HFFc6 (cell line): ENCODE measurements around the gene EFNA1. TPM values are rescaled to one million over a fixed set of nuclear protein-coding genes. Genes with fewer than 3 reads are reported as not detected.

Experiments used
- DNase-seq: peaks from one replicate; pipeline ENCODE4 v3.0.0-alpha.2; 2018
- H3K27ac Mint-ChIP-seq: 2 replicates; pipeline ENCODE4 v1.8.0; 2020; ENCODE audit warnings: mild to moderate bottlenecking, mixed read lengths
- H3K27me3 Mint-ChIP-seq: 2 replicates; pipeline ENCODE4 v1.8.0; 2021; ENCODE audit warnings: mild to moderate bottlenecking, moderate library complexity, mixed read lengths; ENCODE audit not compliant: insufficient read depth
- H3K36me3 Mint-ChIP-seq: 2 replicates; pipeline ENCODE4 v1.8.0; 2021; ENCODE audit warnings: low read depth, mixed read lengths
- H3K4me1 Mint-ChIP-seq: 2 replicates; pipeline ENCODE4 v1.8.0; 2020; ENCODE audit warnings: low read depth, mixed read lengths
- H3K4me3 Mint-ChIP-seq: 2 replicates; pipeline ENCODE4 v1.8.0; 2020; ENCODE audit warnings: mild to moderate bottlenecking, moderate library complexity, mixed read lengths
- H3K9me3 Mint-ChIP-seq: 2 replicates; pipeline ENCODE4 v1.8.0; 2020; ENCODE audit warnings: mild to moderate bottlenecking, mixed read lengths
- CTCF ChIP-seq: fragments of 200-600 bp; sonication (generic); IDR thresholded peaks from 2 replicates; pipeline ENCODE4 v1.5.0; 2021; ENCODE audit warnings: antibody characterized with exemption, mild to moderate bottlenecking
- total RNA-seq, 6 experiments: library from RNA; stranded (reverse); fragmentation: NEBNext Ultra II Directional; extraction: Animal tissue kit (Norgen Biotek cat#: 25700); gene quantifications; 2 replicates in 1 of 6; 3 replicates in 5 of 6; pipeline ENCODE4 v1.2.3, GENCODE V29; 2021

Gene EFNA1
- total RNA-seq, 6 experiments from 2014 or later = 0.19 TPM; not detected in 5

GRCh38 chr1:155177192-155177917 lies 49.7 kb downstream of the EFNA1 start:
- Mint-ChIP-seq H3K9me3 (no peaks in the 10 kb centered on the region), H3K36me3 (peaks cover 5% of the 10 kb centered on the region; the same call in 1 of the 2 replicates), H3K4me3 (no peak overlapping the region), H3K4me1 (peaks cover 25% of the 10 kb centered on the region), H3K27ac (no peak overlapping the region), H3K27me3 (peaks cover 1% of the 10 kb centered on the region; the same call in 1 of the 2 replicates)
- no peak for TF ChIP-seq CTCF
- no peak for DNase-seq

- DNase-seq = no peak
- Mint-ChIP-seq H3K4me1 (peaks cover 25% of the 10 kb centered on the region), H3K36me3 (peaks cover 4% of the 10 kb centered on the region; the same call in 1 of the 2 replicates), H3K27ac (no peak overlapping the region), H3K4me3 (no peak overlapping the region), H3K9me3 (no peaks in the 10 kb centered on the region), H3K27me3 (no peaks in the 10 kb centered on the region; the same call in 1 of the 2 replicates)
- TF ChIP-seq CTCF = no peak
Measured at GRCh38 chr1:155177918-155178281, 50.2 kb downstream of the EFNA1 start.

DNA sequence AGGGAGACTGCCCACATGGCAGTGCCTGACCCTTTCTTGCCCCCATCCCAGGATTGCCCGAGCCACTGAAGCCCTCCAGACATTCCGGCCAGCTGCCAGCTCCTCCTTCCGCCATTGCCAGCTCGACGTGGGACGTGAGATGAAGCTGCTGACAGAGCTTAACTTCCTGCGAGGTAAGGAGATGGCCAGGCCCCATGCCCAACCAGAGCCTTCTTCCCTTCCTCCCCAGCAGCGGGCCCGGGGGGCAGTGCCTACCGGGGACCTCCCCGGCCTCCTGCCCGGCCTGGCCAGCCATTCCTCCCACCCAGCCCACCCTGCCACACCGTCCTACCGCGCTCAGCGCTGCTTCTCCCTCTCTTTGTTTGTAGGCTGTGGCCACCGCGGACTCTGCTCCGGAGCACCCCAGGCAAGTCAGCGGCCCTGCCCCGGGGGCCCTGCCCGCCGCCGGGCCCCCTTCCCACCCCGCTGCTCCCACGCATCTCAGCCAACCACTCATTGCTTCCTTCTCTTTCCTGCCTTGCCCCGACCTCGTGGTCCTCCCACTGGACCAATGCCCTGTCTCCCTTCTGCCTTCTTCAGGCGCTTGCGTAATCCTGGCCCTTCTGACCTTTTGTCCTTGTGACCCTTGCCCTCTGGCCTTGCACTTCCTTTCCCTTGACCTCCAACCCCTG lies 50.9 kb downstream of the EFNA1 start:
- no peaks in the 10 kb centered on the region; the same call in 1 of the 2 replicates for H3K27me3 Mint-ChIP-seq
- H3K27ac Mint-ChIP-seq = no peak overlapping the region
- peaks cover 4% of the 10 kb centered on the region; the same call in 1 of the 2 replicates for H3K36me3 Mint-ChIP-seq
- no peaks in the 10 kb centered on the region for H3K9me3 Mint-ChIP-seq
- no peak overlapping the region for H3K4me3 Mint-ChIP-seq
- no peak for DNase-seq
- peaks cover 20% of the 10 kb centered on the region for H3K4me1 Mint-ChIP-seq
- no peak for TF ChIP-seq CTCF

DNA sequence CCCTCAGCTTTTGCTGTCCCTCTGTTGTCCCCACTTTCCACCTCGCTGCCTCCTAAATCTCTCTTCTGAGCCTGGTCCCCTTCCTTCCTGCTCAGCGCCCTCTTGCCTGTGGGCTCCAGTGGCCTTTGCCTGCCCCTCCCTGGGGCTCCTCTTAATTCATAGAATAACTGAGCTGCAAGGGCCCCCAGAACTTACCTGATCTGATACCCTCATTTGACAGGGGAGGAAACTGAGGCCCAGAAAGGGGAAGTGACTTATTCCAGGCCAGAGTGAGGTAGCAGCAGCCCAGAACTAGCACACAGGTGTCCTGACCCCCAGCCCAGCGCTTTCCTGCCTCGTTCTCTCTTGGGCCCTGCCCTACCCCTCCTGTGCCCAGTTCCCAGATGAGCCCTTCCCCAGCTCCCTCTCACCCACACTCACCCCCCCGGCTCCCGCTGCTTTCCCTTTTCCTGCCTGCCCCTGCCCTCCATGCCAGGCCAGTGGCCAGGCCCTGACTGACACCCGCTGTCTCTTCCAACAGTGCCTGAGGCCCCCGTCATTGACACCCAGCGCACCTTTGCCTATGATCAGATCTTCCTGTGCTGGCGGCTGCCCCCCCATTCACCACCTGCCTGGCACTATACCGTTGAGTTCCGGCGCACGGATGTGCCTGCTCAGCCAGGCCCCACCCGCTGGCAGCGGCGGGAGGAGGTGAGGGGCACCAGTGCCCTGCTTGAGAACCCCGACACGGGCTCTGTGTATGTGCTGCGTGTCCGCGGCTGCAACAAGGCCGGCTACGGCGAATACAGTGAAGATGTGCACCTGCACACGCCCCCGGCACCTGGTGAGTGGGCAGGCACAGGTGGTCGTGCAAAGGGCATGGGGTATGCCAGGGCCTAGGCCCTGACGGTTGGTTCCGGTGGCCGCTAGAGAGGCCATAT lies 51.7 kb downstream of the EFNA1 start:
- H3K27ac Mint-ChIP-seq = no peak overlapping the region
- peaks cover 4% of the 10 kb centered on the region; the same call in 1 of the 2 replicates for H3K36me3 Mint-ChIP-seq
- H3K4me1 Mint-ChIP-seq = peaks cover 14% of the 10 kb centered on the region
- H3K27me3 Mint-ChIP-seq = no peaks in the 10 kb centered on the region; the same call in 1 of the 2 replicates
- no peaks in the 10 kb centered on the region for H3K9me3 Mint-ChIP-seq
- TF ChIP-seq CTCF = no peak
- DNase-seq = no peak
- H3K4me3 Mint-ChIP-seq = no peak overlapping the region

- Mint-ChIP-seq H3K4me3 (no peak overlapping the region), H3K4me1 (peaks cover 4% of the 10 kb centered on the region), H3K27me3 (no peaks in the 10 kb centered on the region; the same call in 1 of the 2 replicates), H3K9me3 (no peaks in the 10 kb centered on the region), H3K27ac (no peak overlapping the region), H3K36me3 (peaks cover 4% of the 10 kb centered on the region; the same call in 1 of the 2 replicates)
- no peak for DNase-seq
- no peak for TF ChIP-seq CTCF
Measured at GRCh38 chr1:155181371-155182051, 53.8 kb downstream of the EFNA1 start.
